HG03378 (cell line): Measurements from ENCODE around the gene ZNF280B.
"Not testable (repeated sequence)": the region's sequence is repeated elsewhere in the genome, so short reads cannot be mapped to it uniquely, and the experiment has no call there.

Experiments
- ATAC-seq: cut with Tn5 transposase; IDR thresholded peaks from one replicate; pipeline ENCODE4 v1.9.1; 2021; ENCODE audit warnings: mild to moderate bottlenecking, moderate library complexity; ENCODE audit not compliant: unreplicated experiment

Gene ZNF280B

GRCh38 chr22:22534604-22535415, 26.3 kb upstream of the ZNF280B start:
- ATAC-seq: no peak

- ATAC-seq: no peak
Observed at GRCh38 chr22:22533863-22534262, 25.3 kb upstream of the ZNF280B start.

- no peak for ATAC-seq
Observed at GRCh38 chr22:22533417-22533816, 24.9 kb upstream of the ZNF280B start.

GRCh38 chr22:22532547-22533071, 24.1 kb upstream of the ZNF280B start:
- not testable (repeated sequence) for ATAC-seq

- ATAC-seq: no peak
Observed at GRCh38 chr22:22531770-22532546, 23.4 kb upstream of the ZNF280B start.

GRCh38 chr22:22528780-22529179, 20.2 kb upstream of the ZNF280B start:
- no peak for ATAC-seq

- ATAC-seq: no peak
Observed at GRCh38 chr22:22527312-22527711, 18.8 kb upstream of the ZNF280B start.

- no peak for ATAC-seq
Observed at GRCh38 chr22:22526125-22526912, 17.8 kb upstream of the ZNF280B start.

- ATAC-seq: no peak
Observed at GRCh38 chr22:22523494-22523893, 15.0 kb upstream of the ZNF280B start.

GRCh38 chr22:22521631-22522030, 13.1 kb upstream of the ZNF280B start:
- ATAC-seq: no peak

GRCh38 chr22:22520667-22521602, 12.4 kb upstream of the ZNF280B start:
- ATAC-seq: no peak

GRCh38 chr22:22520020-22520656, 11.6 kb upstream of the ZNF280B start, which contains the start of gene ZNF280A:
TSS of gene ZNF280A (minus strand) at chr22:22520270. CDS start at chr22:22515630, 4,640 bp downstream.
- ATAC-seq: no peak

GRCh38 chr22:22519591-22519990, 11.0 kb upstream of the ZNF280B start:
- no peak for ATAC-seq

- no peak for ATAC-seq
Observed at GRCh38 chr22:22516992-22517391, 8.4 kb upstream of the ZNF280B start.

- no peak for ATAC-seq
Observed at GRCh38 chr22:22515890-22516289, 7.3 kb upstream of the ZNF280B start.

- ATAC-seq: not testable (repeated sequence)
Observed at GRCh38 chr22:22514431-22514830, 5.9 kb upstream of the ZNF280B start.

GRCh38 chr22:22513619-22514018, 5.1 kb upstream of the ZNF280B start:
- no peak for ATAC-seq

- ATAC-seq: no peak
Observed at GRCh38 chr22:22512951-22513350, 4.4 kb upstream of the ZNF280B start.

GRCh38 chr22:22510833-22511232, 2.3 kb upstream of the ZNF280B start:
- ATAC-seq: not testable (repeated sequence)
